GM10266 (cell line): ENCODE data around the gene PDE9A.

Experiments
- DNase-seq: peaks from one replicate; pipeline ENCODE4 v3.0.0; 2012; ENCODE audit errors: extremely low spot score
- CTCF ChIP-seq: IDR thresholded peaks from 2 replicates; pipeline ENCODE4 v1.5.1; 2012; ENCODE audit warnings: mild to moderate bottlenecking, low read depth; ENCODE audit not compliant: control insufficient read depth, insufficient read depth; ENCODE audit errors: missing control alignments

PDE9A gene

GRCh38 chr21:42768324-42769121 is 115.1 kb downstream of the PDE9A start:
- DNase-seq: no peak
- TF ChIP-seq CTCF: no peak

- no peak for DNase-seq
- TF ChIP-seq CTCF: no peak
Measured at GRCh38 chr21:42769183-42769819, 115.9 kb downstream of the PDE9A start.

GRCh38 chr21:42769820-42770716 is 116.6 kb downstream of the PDE9A start:
- no peak for TF ChIP-seq CTCF
- no peak for DNase-seq

DNA sequence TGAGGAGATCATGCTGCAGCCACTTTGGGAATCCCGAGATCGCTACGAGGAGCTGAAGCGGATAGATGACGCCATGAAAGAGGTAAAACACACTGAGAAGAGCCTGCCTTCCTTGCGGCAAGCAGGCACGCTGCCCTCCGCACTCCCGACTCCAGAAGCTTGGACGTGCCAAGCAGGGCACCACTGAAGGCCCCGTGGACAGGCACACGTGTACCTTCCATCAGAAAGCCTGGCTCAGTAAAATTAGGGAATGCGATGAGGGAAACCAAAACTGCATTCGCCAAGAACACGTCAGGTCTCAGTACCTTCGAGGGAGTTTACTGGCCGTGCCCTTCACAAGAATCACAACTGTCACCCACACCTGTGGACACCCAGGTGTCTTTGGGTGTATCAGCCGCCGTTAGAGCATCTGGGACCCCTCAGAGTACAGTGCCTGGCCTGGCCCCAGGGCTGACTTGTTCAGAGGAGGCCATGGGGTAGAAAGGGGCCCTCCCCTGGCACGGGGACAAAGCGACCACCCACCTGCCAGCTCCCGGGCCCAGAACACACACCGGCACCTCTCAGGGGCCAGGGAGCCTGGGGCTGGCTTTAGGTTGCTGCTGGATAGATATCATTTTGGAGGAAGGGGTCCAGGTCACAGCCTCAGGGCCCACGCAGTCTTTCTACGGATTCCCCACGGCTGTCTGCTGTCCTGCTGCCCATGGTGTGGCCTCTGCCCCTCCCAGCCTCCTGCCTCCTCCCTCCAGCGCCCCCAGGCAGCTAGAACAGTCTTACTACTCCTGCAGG is 117.5 kb downstream of the PDE9A start:
- no peak for TF ChIP-seq CTCF
- DNase-seq: no peak

- TF ChIP-seq CTCF: no peak
- no peak for DNase-seq
Measured at GRCh38 chr21:42771503-42771805, 118.0 kb downstream of the PDE9A start.

DNA sequence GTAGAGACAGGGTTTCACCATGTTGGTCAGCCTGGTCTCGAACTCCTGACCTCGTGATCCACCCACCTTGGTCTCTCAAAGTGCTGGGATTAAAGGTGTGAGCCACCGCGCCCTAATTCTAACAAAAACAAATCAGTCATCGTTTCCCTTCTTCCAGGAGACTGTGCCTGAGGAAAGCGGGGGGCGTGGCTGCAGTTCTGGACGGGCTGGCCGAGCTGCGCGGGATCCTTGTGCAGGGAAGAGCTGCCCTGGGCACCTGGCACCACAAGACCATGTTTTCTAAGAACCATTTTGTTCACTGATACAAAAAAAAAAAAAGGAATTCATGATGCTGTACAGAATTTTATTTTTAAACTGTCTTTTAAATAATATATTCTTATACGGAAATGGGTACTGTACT is 121.7 kb downstream of the PDE9A start:
- DNase-seq: no peak
- TF ChIP-seq CTCF: no peak
